Measurements from ENCODE around the gene ZSWIM5.

The ZSWIM5 gene

DNA sequence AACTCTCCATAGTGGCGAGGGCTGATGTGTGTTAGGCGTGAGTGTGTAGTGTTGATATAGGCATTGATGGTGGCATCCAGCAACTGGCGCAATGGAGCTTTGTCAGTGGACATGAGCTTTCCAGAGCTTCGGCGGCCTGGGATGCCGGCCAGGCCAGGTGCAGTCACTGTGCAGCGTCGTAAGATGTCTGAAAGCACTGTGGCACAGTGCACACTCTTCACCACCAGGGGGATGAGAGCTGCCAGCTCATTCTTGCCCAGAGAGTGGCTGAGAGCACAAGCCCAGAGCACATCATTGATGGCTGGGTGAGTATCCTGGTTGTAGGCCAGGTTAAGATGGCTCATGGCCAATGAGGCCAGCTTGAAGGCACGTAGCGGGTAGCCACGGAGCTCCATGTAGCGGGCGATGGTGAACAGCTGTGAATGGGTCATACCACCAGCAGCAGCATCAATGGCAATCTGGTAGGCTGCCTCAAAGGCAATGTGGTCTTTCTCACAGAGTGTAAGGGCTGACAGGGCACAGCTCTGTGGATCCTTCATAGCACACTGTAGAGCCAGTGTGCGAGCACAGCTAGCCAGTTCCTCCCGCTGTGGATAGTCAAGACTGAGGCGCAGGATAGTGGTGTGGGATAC lies 187.7 kb downstream of the ZSWIM5 start:
- Histone ChIP-seq H3K27ac (no peak overlapping the region), H3K27me3 (no peaks in the 10 kb centered on the region), H3K4me3 (no peak overlapping the region), H3K9me3 (no peaks in the 10 kb centered on the region), H3K4me1 (peaks cover 0 to 16% (median 8%) of the 10 kb centered on the region in 4 donors), H3K36me3 (peaks cover 0 to 8% (median 0%) of the 10 kb centered on the region in 3 donors)
- no peak for DNase-seq
- TF ChIP-seq, protein P1, sequence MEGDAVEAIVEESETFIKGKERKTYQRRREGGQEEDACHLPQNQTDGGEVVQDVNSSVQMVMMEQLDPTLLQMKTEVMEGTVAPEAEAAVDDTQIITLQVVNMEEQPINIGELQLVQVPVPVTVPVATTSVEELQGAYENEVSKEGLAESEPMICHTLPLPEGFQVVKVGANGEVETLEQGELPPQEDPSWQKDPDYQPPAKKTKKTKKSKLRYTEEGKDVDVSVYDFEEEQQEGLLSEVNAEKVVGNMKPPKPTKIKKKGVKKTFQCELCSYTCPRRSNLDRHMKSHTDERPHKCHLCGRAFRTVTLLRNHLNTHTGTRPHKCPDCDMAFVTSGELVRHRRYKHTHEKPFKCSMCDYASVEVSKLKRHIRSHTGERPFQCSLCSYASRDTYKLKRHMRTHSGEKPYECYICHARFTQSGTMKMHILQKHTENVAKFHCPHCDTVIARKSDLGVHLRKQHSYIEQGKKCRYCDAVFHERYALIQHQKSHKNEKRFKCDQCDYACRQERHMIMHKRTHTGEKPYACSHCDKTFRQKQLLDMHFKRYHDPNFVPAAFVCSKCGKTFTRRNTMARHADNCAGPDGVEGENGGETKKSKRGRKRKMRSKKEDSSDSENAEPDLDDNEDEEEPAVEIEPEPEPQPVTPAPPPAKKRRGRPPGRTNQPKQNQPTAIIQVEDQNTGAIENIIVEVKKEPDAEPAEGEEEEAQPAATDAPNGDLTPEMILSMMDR (IDR thresholded peaks at IDR 0.05): peak; percentile 54 to 57
- intact Hi-C loops (cut with DNase I; ENCODE audit: low total_unique reads): no loop called here

DNA sequence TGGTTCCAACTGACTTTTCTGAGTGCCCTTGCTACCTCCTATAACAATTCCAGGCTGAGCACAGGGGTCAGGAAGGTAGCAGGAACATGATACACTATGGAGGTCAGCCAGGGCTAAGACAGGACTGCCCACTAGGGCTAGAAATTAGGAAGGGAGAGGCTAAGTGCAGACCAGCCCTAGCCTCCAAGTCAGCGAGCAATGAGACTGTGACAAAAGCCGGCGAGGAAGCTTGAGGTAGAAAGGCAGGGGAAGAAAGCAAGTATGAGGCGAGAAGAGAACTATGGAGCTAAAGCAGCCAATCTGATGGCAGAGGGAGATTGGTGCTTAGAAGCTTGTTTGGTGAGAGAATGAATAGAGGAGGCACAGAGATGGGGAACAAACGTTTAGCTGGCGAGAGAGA lies 189.6 kb downstream of the ZSWIM5 start:
- Histone ChIP-seq H3K4me3 (no peak overlapping the region), H3K27ac (no peak overlapping the region), H3K27me3 (no peaks in the 10 kb centered on the region), H3K36me3 (peaks cover 0 to 8% (median 0%) of the 10 kb centered on the region in 3 donors), H3K4me1 (peaks cover 5 to 32% (median 21%) of the 10 kb centered on the region in 4 donors), H3K9me3 (no peaks in the 10 kb centered on the region)
- no peak for DNase-seq
- intact Hi-C loops (cut with DNase I; ENCODE audit: low total_unique reads): no loop called here
- TF ChIP-seq, protein P1 (IDR thresholded peaks at IDR 0.05): no peak

DNA sequence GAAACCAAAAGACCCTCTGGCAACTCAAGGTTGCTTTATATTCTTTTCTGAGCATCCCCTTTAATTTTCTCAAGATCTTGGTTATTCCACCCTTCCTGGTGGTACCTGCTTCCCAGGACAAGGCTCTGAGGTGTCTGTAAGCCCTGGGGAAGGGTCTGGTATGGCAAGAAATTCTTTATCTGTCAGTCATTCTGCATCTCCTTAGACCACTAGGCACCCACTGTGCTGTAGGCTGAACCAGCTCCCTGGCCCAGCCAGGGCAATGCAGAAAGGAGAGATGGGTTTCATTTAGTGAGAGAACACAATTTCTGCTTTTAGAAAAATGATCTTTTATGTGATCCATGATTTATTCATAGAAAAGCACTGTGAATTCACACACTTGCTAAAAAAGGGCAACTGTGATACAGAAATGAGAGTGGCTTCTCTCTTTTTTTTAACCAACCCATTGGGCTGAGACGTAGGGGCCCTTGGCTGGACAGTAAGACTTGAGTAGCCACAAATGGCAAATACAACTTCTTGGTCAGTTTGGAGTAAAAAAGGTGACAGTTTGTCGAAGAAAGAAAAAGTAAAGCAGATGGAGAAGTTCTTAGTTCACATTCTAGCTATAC lies 190.2 kb downstream of the ZSWIM5 start:
- Histone ChIP-seq H3K4me3 (no peak overlapping the region), H3K27ac (no peak overlapping the region), H3K4me1 (peaks cover 5 to 37% (median 27%) of the 10 kb centered on the region in 4 donors), H3K9me3 (no peaks in the 10 kb centered on the region), H3K36me3 (peaks cover 0 to 8% (median 0%) of the 10 kb centered on the region in 3 donors), H3K27me3 (no peaks in the 10 kb centered on the region)
- TF ChIP-seq, protein P1 (IDR thresholded peaks at IDR 0.05): no peak
- DNase-seq: no peak
- intact Hi-C loops (cut with DNase I; ENCODE audit: low total_unique reads): no loop called here

DNA sequence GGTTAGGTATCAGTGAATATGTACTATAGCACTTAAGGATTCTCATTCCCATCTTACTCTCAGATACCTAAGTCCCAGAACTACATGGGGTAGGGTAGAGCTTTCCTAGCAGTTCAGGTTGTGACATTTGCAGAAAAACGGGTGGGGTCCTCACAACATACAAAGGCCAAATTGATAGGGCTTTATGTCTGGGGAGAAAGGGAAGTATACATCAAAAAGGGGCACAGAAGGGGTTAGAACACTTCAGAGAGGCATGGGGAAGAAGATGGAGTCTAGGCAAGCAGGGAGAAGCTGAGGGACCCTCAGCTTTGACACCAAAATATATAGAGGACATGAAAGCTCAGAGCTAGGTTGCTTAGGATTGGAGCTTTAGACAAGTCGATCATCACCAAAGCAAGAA lies 190.7 kb downstream of the ZSWIM5 start:
- TF ChIP-seq, protein P1 (IDR thresholded peaks at IDR 0.05): no peak
- Histone ChIP-seq H3K27me3 (no peaks in the 10 kb centered on the region), H3K9me3 (no peaks in the 10 kb centered on the region), H3K36me3 (peaks cover 0 to 8% (median 0%) of the 10 kb centered on the region in 3 donors), H3K4me3 (no peak overlapping the region), H3K27ac (no peak overlapping the region), H3K4me1 (peaks cover 5 to 37% (median 27%) of the 10 kb centered on the region in 4 donors)
- no peak for DNase-seq
- intact Hi-C loops (cut with DNase I; ENCODE audit: low total_unique reads): loop anchor here (2.0 kb wide), 1 partner anchor 285 kb away; no protein-coding TSS in a partner anchor

DNA sequence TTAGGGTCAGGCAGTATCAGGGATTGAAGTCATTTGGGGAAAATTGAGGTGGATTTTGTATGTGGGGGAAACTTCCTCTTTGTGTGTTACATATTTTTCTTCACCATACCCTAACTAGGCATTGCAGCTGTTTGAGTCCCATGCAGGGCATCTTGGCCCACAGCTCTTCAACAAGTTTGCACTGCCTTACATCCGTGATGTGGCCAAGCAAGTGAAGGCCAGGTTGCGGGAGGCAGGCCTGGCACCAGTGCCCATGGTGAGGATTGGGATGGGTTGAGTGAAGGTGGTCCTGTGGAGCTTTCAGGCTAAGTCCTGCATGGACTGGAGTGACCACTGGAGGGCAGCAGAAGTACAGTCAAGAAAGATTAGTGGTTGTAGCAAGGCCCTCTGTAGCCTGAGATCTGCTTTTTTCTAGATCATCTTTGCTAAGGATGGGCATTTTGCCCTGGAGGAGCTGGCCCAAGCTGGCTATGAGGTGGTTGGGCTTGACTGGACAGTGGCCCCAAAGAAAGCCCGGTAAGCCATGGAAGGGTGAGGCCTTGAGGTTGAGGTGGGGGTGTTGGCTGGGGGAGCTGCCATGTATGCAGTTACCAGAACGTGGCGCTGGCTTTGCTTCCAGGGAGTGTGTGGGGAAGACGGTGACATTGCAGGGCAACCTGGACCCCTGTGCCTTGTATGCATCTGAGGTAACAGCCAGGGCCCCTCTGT lies 191.9 kb downstream of the ZSWIM5 start:
- no peak overlapping the region for H3K4me3 ChIP-seq
- peaks cover 0 to 8% (median 0%) of the 10 kb centered on the region in 3 donors for H3K36me3 ChIP-seq
- peak; percentile 87 for DNase-seq
- intact Hi-C loops (cut with DNase I; ENCODE audit: low total_unique reads): loop anchor here (2.0 to 5.0 kb wide), 4 partner anchors 177 to 483 kb away; partner anchors contain the start of gene BEST4
- TF ChIP-seq, protein P1 (IDR thresholded peaks at IDR 0.05): peak; percentile 90 to 95
- H3K27me3 ChIP-seq: no peaks in the 10 kb centered on the region
- H3K4me1 ChIP-seq: peaks cover 5 to 47% (median 38%) of the 10 kb centered on the region in 4 donors
- no peaks in the 10 kb centered on the region for H3K9me3 ChIP-seq
- H3K27ac ChIP-seq: peak overlapping the region in 1 of 2 donors; percentile 42

Data from tibial artery (tissue), 4 donors.